ENCODE results near the gene ARIH2. TPM values are rescaled to one million over a fixed set of nuclear protein-coding genes. Genes with fewer than 3 reads are reported as not detected.

ARIH2 gene
- total and polyA plus RNA-seq, 2 of the 8 experiments (the other 6 are each of a cell fraction or from before 2014, with no cell fraction given), result 72.9 to 136 TPM

- TF ChIP-seq CTCF (IDR thresholded peaks at IDR 0.05; ENCODE audit: control extremely low read depth in 1 of 3, insufficient read depth in 1 of 3, low read depth in 1 of 3, low read length in 3 of 3) (peak in 1 of 3 experiments; percentile 40; a peak in 2 of 4 replicates), E2F6 (IDR thresholded peaks at IDR 0.05) (no peak; the same call in 1 of the 2 replicates), TAF7 (optimal IDR thresholded peaks at IDR 0.05; ENCODE audit: borderline replicate concordance, low read depth, low read length) (no peak), SP2 (IDR thresholded peaks at IDR 0.05; ENCODE audit: low read length) (no peak), MAX (IDR thresholded peaks at IDR 0.05) (peak; percentile 63), CHD1 (IDR thresholded peaks at IDR 0.05; ENCODE audit: low read depth, low read length) (no peak), RAD21 (IDR thresholded peaks at IDR 0.05 in 1 of 2, conservative IDR thresholded peaks at IDR 0.05 in 1 of 2; ENCODE audit: low read depth in 2 of 2, low read length in 2 of 2) (no peak), JUND (IDR thresholded peaks at IDR 0.05; ENCODE audit: low read length) (peak; percentile 94), RNF2 (IDR thresholded peaks at IDR 0.05; ENCODE audit: borderline replicate concordance, low read depth, low read length, missing control alignments, poor library complexity, severe bottlenecking) (no peak), PHF8 (conservative IDR thresholded peaks at IDR 0.05; ENCODE audit: low read depth, low read length) (peak; percentile 76), BACH1 (IDR thresholded peaks at IDR 0.05; ENCODE audit: low read length) (no peak; the same call in 1 of the 2 replicates), CEBPB (IDR thresholded peaks at IDR 0.05; ENCODE audit: low read depth, low read length) (no peak), EGR1 (IDR thresholded peaks at IDR 0.05; ENCODE audit: borderline replicate concordance, low read depth, low read length) (peak; percentile 78)
These were observed 71.4 kb downstream of the ARIH2 start, which contains the start of gene P4HTM (continued) for GRCh38 chr3:48989796-48990635.

Measured in H1 (cell line).